Measurements from ENCODE around the gene SPTBN1.

The SPTBN1 gene

GRCh38 chr2:54624591-54625071 lies 168.5 kb downstream of the SPTBN1 start:
- H3K27ac ChIP-seq: no peak overlapping the region
- TF ChIP-seq CTCF (conservative IDR thresholded peaks at IDR 0.05) (no peak), ZFX (IDR thresholded peaks at IDR 0.05) (no peak)

- H3K27ac ChIP-seq: no peak overlapping the region
- TF ChIP-seq ZFX (IDR thresholded peaks at IDR 0.05) (no peak), CTCF (conservative IDR thresholded peaks at IDR 0.05) (no peak)
These were observed 170.0 kb downstream of the SPTBN1 start for GRCh38 chr2:54626131-54626530.

- TF ChIP-seq CTCF (conservative IDR thresholded peaks at IDR 0.05) (no peak), ZFX (IDR thresholded peaks at IDR 0.05) (no peak)
- H3K27ac ChIP-seq: no peak overlapping the region
These were observed 170.8 kb downstream of the SPTBN1 start for GRCh38 chr2:54626884-54627283.

GRCh38 chr2:54627973-54628372 lies 171.8 kb downstream of the SPTBN1 start:
- no peak overlapping the region for H3K27ac ChIP-seq
- TF ChIP-seq CTCF (conservative IDR thresholded peaks at IDR 0.05) (no peak), ZFX (IDR thresholded peaks at IDR 0.05) (no peak)

- TF ChIP-seq CTCF (conservative IDR thresholded peaks at IDR 0.05): no peak
- H3K27ac ChIP-seq: no peak overlapping the region
These were observed 172.3 kb downstream of the SPTBN1 start for GRCh38 chr2:54628418-54628817.

GRCh38 chr2:54628957-54629356 lies 172.8 kb downstream of the SPTBN1 start:
- no peak overlapping the region for H3K27ac ChIP-seq
- TF ChIP-seq ZFX (IDR thresholded peaks at IDR 0.05) (no peak), CTCF (conservative IDR thresholded peaks at IDR 0.05) (no peak)

GRCh38 chr2:54629390-54629789 lies 173.3 kb downstream of the SPTBN1 start:
- H3K27ac ChIP-seq: no peak overlapping the region
- TF ChIP-seq ZFX (IDR thresholded peaks at IDR 0.05): no peak
- no peak for TF ChIP-seq CTCF (conservative IDR thresholded peaks at IDR 0.05)

Data from C4-2B (cell line).